ENCODE measurements around the gene EFNB2.

The EFNB2 gene

DNA sequence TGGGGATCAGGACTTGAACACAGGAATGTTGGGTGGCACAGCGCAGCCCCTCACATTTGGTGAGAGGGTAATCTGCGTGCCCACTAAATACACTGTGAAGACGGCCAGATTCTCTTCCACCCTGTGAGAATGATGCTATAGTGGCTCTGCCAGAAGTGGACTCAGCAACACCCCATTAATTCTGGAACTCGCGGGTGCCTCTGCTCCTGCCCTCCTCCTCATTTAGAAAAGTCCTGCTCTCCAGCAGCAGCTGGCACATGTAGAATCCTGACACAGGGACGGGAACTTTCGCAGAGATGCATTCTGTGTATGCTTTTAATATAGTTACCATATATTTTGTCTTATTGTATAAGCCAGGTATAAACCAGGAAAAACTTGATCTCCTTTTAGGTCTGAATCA, 57.3 kb downstream of the EFNB2 start:
- no peak for DNase-seq

DNA sequence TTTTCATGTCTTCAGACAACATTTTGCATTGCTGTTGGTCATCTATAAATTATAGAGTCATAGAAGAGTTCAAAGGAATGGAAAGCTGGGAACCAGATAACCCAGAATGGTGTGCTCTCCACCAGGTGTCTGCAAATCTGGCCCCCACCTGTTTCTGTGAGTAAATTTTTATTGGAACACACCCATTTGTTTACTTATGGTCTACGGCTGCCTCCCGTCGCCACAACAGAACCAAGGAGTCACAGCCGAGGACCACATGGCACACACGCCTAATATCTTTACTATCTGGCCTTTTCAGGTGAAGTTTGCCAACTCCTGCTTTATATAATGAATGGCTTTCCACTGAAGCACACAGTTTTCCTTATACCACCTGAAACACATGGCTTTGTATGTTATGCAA, 58.2 kb downstream of the EFNB2 start:
- peak; percentile 1 for DNase-seq

DNA sequence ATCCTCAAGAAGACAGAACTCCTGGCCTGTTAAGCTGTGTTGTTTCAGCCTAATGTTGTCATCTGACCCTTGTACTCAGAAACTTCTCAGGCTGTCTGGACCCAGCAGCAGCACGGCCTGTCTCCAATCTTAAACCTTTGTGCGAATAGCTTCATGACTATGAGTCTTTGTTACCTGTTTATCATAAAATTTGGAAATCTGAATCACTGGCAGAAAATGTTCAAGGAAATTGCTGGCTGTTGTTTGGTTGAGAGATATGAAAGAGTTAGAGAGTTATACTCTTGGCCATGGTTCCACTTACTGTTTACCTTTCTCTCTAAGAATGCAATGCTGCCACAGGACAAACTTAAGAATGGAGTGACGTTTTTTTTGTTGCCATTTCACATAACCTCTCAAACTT, 59.6 kb downstream of the EFNB2 start:
- DNase-seq, result no peak

DNA sequence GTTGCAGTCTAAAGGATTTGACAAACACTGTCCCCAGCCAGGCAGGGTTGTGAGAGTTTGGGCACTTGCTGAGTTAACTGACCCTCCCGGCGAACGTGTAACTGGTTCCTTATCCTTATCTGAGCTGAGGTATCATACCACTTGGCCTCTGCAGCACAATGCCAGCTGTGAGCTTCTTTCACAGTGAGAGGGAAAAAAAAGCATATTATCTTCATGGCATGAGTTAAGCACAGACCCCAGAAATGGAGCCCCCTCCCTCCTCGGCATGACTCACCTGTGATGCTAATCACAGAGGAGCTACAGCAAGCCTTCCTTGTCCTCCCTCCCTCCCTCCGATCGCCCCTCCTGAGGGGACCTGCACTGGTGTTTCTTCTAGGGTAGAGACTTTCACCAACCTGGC, 60.5 kb downstream of the EFNB2 start:
- no peak for DNase-seq

DNA sequence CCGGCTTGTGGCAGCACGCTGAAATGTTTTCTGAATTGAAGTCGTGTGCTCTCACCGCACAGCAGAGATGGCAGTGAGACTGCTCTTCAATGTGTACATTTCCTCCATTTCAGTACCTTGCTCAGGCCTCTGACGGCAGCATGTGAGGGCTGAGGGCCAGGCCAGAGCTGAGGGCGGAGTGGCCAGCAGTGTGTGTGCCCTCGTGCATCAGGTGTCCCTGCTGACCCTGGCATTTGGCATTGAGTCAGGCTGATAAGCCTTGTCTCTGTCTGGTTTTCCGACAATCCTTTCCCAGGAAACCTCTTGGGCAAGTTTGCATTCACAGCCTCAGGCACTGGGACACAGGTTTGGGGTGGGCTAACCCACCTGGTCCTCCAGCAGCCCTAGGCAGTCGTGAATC, 62.3 kb downstream of the EFNB2 start:
- no peak for DNase-seq

DNA sequence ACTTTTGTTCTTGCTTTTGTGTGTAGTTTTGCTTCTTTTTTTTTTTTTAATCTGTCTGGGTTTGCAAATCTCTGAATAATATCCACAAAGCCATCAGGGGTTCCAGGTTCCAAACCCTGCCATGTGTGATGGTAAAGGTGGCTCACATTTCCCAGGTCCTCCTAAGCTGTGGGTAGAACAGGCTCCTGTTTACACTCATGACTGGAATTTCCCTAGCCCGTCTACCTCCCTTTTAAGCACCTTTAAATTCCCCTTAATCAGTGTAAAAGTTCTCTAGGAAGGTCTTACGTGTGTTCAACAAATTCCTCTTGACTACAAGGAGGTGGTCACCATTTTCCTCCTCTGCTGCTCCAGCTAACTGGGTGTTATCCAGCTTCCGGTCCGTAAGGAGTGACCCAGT, 62.8 kb downstream of the EFNB2 start:
- no peak for DNase-seq

DNA sequence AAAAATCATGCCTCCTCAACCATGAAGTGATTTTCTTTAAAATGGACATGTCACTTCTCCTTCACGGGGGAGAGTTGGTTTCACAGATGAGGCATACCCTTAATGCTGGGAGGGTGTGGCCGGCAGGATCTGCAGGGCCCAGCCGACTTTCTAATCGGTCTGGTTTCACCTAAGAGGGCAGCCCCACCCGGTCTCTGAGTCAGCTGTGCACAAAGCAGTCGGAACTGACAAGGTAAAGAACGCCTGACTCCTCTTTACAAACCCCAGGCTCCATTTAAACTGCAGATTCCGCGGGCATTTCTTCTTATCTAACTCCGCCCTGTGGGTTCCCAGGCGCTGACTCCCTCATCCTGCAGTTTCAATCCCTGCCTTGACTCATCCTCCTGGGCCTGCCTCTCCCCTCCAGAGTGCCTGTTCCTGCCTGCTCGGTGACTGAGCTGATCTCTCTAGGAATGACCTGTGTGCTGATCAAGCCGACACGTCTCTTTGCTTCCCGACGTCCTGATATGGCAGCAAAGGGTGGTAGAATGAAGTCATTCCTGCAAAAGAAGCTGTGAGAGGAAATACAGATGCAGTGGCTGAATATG, 63.4 kb downstream of the EFNB2 start:
- DNase-seq, result peak; percentile 55

DNA sequence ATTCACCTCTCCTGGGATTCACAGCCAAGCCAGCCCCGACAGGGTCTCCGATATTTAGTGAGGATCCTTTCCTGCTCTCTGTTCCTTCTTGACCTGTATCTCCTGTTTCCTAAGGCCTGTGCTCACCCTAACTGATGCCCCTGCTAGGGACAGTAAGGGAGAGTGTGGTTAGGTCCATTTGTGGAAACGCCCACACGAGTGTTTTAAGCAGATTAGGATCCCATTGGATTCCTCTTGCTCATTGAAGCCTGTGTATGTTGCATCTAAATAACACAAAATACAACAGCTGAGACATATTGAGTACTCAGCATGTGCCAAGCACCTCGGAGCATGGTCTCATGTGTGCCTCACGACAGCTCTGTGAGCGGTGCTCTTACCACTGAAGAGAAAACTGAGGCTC, 64.9 kb downstream of the EFNB2 start:
- DNase-seq, result no peak

DNA sequence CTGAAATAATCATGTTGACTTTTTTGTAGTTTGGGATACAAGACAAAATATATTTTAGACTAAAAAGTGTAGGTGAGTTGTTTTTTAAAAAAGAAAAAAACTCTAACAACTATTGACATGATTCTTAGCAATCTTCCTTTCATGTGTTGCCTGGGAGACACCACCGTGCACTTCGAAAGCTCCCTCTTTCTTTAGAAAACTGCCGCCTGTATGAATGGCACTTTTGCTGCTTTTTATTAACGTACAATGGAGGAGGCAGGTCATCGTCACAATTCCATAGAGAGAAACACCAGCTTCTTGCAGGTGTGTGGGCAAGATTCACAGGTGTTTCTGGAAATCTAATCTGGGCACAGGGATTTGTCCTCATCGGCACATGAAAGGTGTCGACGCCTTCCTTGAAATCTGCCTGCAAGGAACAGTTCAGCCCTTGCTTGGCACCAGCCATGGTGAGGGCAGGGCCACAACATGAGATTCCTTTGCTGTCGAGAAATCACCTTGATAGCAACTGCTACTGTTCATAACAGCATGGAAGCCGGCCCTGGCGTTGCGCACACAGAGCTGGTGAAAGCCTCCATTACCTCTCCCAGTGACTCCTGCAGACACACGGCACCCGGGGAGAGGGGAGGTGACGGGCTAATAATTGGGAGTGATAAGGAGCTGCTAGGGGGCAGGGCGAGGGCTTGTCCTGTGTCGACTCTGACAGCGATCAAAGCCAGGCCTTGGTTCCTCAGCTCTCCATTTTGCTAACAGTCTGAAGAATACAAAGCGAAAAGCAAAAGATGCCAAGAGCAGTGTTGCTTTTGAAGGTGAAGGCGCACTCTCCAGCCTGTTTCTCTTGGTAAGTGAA, 66.5 kb downstream of the EFNB2 start:
- DNase-seq, result no peak

DNA sequence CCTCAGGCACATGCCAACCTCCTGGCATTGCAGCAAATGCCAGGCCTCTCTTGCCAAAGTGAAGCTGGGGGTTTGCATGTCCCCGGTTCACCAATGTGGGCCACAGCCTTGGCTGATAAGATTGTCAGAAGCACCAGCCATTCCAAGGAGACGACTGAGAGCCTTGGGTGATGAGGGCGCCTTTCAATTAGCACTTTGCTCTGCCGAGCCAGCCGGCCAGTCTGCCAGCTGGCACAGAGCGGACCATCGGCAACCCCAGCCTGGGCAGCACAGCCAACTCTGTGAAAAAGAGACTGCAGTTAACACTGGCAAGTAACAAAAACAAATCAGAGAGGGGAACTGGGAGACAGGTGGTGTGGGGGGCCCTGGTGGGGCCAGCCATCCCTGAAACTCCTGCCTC, 67.3 kb downstream of the EFNB2 start:
- DNase-seq, result no peak

DNA sequence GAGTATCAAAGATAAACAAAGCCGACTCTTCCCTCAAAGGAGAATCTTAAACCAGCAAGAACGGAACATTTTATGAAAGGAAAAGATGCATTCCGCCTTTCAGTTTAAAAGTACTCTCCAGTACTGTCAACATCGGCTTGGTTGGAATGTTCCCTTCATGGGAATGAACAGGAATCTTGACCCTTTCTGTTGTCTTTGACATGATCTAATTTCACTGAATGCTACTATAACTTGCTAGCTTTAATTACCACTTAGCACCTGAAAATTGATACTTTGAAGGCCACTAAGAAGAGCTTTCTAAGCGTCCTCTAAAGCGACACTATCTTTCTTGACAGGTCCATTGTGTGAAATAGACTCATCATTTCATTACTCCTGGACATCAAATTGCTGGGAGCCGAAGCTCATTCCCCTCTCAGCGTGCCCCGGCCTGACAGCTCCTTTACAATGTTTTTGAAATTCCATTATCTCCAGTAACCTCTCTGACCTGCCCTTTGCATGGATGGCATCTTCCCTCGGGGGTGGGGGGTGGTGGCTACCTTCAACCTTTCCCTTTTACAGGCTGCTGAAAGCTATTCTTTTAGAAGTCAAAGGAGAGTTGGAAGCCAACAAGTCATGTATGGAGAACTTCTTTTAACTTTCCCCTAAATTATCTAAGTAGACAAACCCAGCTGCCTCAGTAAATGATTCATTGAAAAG, 67.9 kb downstream of the EFNB2 start:
- DNase-seq, result no peak

DNA sequence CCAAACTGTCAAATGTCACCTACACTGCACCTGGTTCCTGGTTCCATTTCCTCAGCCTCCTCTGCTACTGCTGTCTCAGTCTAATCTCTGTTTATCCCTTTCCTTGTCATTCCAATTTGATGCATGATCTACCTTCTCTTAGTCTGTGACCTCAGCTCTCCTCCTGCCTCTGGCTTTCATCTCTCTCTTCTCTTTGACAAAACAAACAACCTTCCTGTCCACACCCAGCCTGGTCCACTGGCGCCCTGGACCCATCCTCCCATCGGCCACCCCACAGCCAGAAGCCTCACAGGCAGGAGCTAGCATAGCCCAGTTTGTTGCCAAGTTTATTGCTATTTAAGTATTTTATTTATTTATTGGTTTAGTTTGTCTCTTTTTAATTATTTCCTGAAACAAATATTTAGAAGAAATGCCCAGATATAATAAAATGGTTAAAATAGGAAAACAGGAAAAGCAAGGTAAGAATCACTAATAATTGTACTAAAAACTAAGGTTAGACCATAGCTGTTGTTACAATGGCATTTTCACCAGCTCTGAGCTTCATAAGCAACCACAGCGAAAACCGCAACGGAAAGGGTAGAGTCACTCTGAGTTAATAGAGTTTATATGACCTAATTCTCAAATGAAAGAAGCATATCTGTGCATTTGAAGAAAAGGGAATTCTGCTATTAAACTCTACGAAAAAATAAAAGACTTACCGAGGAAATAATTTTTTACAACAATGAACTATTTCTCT, 68.6 kb downstream of the EFNB2 start:
- DNase-seq, result no peak

DNA sequence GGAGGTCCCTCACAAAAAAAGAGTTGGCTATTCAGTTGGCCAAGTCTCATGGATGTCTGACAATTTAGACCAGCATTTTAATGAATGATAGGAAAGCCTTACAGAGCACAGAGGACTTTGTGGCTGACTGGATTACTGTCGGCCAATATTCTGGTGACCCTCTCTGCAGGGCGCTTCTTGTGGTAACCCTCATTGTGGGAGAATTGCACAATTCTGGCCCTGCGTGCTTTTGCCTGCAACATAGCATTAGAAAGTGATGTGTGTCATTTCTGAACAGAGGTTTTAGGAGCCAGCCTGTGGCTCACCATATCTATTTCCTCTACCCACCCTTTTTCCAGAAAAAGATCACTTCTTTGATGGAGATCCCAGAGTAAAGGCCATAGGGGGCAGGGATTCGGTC, 71.4 kb downstream of the EFNB2 start:
- no peak for DNase-seq

DNA sequence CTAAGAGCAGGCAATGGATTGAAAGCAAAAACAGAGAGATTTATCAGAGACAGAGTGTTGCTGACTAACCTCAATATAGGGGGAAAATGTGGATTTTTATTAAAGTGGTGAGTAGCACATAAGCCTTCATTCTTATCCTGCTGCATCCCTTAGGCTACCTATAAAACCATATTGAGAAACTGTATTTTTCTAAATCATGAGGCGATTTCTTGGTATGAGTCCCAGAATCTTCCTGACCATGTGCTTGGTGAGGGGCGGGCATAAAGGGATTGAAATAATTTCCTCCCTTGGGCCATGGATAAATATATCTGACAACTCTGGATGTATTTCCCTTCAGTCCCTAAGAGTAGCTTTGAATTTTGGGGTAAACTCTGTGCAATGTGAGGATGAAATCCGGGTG, 72.8 kb downstream of the EFNB2 start:
- no peak for DNase-seq

DNA sequence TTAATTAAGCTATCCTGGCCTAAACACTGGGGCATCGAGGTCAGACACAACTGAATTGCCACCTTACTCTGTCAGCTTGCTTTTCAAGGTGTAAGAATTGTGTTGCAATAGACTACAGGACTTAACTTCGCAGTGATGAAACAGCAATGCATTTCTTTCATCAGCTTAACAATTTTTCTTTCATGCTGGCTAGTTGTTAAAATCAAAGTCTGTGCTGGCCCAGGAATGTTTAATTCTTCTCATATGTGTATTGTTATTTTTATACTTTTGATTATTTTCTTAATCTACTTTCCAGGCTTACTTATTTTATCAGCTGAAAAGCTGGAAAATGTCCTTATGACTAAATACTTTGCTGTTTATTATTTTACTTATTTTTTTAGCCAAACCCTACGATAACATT, 79.7 kb downstream of the EFNB2 start:
- DNase-seq, result no peak

DNA sequence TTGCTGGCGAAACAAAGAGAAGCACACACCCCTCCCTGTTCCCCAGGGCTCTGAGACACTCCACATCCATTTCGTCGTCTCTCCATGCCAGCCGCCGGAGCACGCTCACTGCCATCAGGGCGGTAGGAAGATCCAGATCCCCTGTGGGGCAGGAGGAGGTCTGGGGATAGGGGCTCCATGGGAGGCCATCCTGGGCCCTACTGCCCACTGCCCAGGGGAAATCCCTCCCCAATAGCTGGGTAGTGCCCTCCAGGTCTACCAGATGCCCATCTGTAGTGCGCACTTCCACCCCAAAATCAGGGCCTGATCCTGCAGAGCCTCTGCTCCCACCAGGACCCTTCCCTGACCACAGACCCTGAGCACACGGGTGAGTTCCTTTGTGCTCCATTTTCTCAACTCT, 80.3 kb downstream of the EFNB2 start:
- DNase-seq, result no peak

DNA sequence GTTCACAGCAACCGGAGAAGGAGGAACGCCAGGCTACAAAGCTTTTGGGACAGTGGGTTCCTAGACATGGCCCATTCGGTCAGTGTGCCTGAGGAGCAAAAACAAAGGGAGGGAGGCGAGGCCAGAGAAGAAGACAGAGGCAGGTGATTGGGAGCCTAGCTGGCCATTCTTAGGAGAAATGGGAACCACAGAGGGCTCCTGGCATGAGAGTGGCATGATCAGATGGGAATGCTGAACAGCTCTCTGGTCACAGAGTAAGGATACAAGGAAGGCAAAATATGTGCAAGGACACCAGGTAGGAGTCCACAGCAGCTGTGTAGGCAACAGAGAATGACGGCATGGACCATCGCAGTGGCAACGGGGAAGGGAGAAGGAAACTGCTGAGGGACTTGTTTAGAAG, 82.4 kb downstream of the EFNB2 start:
- DNase-seq, result no peak

DNA sequence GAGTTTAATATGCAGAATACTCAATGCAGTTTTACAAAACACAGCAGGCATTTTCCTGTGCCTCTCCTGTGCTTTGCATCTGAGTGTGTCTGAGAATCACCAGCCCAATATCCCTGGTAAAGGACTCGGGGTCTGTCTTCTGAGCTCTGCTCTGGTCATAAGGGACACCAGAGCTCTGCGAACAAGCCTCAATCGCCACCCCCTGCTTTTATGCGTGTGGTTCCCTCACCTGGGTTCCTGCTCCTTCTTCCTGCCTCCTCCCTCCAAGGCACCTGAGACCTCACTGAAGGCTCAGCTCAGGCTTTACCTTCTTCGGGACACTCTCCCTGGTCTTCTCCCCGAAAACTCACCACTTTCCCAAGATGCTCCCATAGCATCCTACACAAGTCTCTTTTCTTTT, 84.5 kb downstream of the EFNB2 start:
- no peak for DNase-seq

DNA sequence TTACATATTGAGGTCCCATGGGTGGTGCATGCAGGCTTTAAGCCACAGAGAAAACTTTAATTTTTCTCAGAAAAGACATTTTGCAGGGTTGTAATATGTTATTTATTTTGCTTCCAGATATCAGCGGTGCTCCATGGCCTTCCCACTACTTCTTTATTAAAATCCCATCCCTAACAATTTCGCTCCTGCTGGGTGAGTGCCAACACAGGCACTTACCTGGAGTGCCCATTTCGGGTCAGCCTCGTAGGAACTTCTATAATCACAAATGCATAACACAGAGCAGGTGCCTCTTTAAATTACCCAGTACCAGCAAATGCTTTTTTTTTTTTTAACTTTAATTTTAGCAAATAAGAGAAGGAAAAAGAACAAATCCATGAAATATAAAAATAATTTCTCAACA, 86.4 kb downstream of the EFNB2 start:
- DNase-seq, result no peak

DNA sequence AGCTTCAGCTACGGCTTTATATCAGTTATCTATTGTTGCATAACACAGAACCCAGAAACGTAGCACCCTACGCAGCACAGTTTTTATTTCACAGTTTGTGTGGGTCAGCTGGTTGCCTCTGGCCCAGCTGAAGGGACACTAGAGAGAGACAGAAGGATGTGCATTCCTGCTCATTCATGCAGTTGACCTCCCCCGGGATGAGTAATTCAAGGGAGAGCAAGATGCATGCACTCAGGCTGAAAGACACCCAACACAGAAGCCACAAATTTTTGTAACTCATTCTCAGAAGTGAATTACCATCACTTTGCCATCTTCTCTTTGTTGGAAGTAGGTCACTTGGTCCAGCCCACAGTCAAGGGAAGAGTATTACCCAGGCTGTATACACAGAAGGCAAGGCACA, 89.5 kb downstream of the EFNB2 start:
- no peak for DNase-seq

DNA sequence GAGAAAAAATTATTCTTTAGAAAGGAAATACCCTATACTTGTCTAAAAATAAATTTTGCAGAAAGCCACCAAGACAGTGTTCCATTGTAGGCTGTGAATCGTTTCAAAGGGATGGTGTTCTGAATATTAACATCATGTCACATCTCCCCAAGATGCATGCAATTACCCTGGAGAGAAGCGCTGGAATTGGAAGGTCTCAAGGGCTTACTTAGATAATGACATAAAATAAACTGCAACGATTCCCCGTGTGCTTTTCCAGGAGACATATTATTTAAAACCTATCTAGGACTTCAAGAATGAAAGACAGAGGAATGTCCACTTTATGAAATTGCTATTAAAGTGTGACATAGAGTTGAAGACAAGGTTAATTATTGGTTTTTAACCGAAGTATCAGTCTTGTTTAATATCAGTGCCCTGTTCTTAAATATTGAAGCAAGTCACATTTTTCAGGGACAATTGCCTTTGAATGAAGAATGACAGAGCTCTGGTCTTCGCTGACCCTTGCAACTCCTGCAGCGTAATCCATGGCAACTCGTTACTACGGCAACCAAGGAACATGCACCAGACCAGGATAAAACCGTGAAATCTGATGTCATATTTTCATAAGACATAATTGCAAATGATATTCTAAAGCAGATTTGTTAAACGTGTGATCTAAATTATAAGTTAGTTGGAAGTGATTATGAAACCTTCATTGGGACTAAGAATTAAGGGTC, 91.7 kb downstream of the EFNB2 start:
- DNase-seq, result no peak

DNA sequence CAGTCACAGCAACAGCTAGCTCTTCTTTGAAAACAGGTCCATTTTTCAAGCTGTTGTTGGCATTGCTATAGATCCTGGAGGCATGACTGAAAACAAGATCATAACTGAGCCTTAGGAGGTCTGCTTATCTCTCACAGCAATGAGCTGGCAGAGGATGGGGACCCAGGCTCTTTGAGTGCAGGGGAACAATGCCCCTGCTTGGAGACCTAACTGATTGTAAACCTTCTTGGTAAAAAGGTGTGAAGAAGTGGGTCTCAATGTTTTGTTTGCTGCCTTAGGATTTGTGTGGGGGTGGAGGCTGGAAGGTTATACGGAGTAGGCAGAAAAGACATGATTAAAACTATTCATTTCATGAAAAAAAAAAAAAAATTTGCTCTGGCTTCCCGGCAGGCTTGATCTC, 94.6 kb downstream of the EFNB2 start:
- DNase-seq, result peak; percentile 36
